SIG-M5 (cell line): ENCODE data around the gene TSPAN17.
"Not testable (repeated sequence)": the region's sequence is repeated elsewhere in the genome, so short reads cannot be mapped to it uniquely, and the experiment has no call there.

Experiments
- DNase-seq: peaks from one replicate; lab custom pipeline; 2025; lab: John Stamatoyannopoulos, UW

TSPAN17 gene

GRCh38 chr5:176680226-176680563, 32.9 kb downstream of the TSPAN17 start:
- DNase-seq = no peak

- no peak for DNase-seq
Observed at GRCh38 chr5:176682016-176682531, 34.8 kb downstream of the TSPAN17 start.

DNA sequence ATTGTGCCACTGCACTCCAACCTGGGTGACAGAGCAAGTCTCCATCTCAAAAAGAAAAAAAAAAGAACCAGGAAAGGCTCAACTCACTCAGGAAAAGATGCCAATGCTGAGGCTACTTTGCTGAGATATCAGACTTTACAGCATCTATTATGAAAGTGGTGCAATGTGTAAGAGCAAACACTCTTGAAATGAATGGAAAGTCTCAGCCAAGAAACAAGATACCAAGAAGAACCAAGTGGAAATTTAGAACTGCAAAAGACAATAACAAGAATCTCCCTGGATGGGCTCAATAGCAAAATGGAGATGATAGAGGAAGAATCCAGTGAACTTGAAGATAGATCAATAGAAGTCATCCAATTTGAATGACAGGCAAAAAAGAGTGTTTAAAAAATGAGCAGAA, 37.7 kb downstream of the TSPAN17 start:
- no peak for DNase-seq

- DNase-seq = no peak
Observed at GRCh38 chr5:176687247-176687646, 40.0 kb downstream of the TSPAN17 start.

DNA sequence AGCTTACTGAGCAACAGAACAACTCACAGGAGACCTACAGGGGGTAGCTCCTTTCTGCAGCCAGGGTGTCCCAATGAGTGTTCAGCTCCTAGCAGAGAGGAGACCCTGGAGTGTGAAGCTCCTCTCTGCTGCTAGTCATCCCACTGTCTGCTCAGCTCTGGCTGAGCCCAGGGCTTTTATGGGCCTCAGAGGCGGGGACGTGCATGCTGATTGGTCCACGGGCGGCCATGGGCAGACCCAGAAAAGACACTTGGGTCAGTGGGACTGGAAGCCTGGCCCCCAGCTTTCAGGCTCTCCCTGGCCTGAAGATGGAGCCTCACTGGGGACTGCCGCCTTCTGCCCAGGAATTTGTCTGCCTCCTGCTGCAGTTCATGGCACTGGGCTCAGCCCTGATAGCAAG, 40.6 kb downstream of the TSPAN17 start:
- DNase-seq = no peak

GRCh38 chr5:176690911-176691310, 43.6 kb downstream of the TSPAN17 start:
- DNase-seq = no peak

- DNase-seq = no peak
Observed at GRCh38 chr5:176691524-176691923, 44.2 kb downstream of the TSPAN17 start.

DNA sequence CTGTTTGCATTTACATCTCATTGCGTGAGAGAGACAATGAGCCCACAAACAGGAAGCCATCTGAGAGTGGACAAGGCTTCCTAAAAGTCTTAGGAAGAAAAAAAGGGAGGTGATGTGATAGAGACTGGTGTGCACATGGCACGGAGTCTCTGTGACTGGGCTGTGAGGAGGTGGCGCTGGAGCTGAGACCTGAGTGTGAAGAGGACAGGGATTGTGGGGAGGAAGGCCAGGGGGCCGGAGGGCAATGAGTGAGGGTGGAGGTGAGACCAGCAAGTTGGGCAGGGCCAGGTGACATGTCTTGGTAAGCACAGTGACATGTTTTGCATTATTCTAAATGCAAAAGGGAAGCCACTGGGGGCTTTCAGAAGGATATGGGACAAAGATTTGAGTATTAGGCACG, 45.0 kb downstream of the TSPAN17 start:
- DNase-seq = no peak

GRCh38 chr5:176692839-176693476, 45.7 kb downstream of the TSPAN17 start:
- DNase-seq = no peak

GRCh38 chr5:176693477-176693851, 46.2 kb downstream of the TSPAN17 start:
- DNase-seq = peak; percentile 28

DNA sequence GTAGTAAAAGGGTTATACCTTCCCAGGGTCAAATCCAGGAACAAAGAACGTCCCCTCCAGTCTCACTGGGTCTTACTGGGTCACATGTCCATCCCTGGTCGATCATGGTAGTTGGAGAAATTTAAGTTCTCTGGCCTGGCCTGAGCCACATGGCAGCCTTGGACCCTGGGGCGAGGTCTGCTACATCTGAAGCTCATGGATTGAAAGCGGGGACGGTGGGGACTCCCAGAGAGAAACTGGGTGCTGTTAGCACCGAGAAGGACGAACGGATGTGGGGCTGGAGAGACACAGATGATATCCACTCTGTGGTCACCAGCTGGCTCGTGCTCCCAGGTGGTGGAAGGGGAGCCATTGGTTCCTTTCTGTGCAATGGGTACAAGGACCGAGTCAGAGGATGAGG, 46.9 kb downstream of the TSPAN17 start:
- DNase-seq = no peak

- no peak for DNase-seq
Observed at GRCh38 chr5:176694631-176695030, 47.3 kb downstream of the TSPAN17 start.

DNA sequence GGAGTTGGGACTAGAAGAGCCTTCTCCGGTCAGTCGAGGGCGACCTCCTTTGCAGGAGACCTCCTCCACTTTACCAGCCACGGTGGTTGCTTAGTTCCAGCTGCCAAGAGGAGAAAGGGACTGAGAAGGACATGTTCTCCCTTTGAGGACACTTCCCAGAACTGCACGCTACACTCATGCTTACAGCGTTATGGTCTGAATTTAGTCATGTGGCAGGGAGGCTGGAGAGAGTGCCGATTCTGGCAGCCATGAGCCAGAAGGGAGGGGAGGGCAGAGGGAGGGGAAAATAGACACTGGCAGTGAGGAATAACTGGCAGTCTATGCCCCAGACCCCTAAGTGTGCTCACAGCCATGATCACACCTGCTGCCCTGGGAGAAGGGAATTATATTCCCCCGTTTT, 47.8 kb downstream of the TSPAN17 start:
- DNase-seq = no peak

- no peak for DNase-seq
Observed at GRCh38 chr5:176697267-176697933, 50.1 kb downstream of the TSPAN17 start.

DNA sequence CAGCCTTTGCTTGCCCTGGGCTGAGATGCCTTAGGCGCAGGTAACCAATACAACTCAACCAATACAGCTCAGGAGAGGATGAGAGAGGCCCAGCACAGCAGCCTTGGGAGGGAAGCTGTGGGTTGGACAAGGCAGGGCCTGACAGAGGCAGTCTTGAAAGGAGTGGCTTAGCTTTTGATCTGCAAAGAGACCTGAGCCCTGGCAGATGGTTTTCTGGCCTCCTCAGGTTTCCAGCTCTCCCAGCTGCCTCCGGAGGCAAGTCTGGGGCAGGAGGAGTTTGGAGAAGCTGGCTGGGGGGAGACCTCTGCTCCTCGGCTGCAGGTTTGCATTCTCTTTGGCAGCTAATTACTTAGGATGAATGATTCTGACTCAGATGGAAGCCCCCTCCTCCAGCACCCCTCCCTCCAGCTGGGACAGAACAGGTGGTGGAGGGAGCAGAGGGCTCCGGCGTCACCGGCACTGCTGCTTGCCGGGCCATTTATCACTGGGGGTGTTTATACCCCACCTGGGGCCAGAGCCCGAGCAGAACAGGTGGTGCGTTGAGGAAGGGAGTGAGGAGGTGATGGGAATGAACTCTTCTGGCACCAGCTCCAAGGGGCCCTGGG, 50.8 kb downstream of the TSPAN17 start:
- no peak for DNase-seq

DNA sequence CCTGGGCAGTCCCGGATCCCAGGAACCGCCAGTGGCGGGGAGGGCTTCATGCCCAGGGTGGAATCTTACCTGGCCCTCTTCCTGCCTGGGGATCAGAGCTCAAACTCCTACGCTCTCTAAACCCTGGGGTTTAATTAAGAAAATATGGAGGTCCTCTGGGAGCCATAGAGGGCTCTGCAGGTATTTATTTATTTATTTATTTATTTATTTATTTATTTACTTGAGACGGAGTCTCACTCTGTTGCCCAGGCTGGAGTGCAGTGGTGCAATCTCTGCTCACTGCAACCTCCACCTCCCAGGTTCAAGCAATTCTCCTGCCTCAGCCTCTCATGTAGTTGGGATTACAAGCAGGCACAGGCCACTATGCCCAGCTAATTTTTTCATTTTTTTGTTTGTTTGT, 52.2 kb downstream of the TSPAN17 start:
- DNase-seq = not testable (repeated sequence)

DNA sequence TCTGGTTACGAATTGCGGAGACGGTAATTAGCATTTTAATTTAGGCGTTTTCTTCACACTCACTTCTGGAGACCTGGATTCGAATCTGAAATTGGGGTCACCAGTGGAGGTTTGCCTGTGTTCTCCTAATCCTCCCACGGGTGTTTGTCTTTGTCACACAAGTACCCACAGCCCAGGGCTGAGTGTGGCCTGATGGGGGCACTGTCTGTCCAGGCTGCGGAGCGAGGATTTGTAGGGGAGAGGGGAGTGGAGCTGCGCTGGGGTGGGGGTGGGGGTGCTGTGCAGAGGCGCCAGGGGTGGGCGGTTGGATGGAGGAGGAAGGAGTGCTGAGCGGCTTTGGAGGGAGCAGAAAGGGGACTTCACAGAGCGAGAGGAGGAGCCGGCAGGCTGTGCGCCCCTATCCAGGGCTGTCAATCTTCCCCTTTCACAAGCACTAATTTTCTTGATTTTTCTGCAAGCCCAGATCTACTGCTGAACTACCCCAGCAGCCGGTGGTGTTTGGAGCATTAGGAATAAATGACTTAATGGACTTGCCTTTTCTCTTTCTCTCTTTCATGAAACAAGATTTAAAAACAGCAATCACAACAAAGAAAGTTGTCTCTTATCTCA, 53.1 kb downstream of the TSPAN17 start:
- DNase-seq = no peak

DNA sequence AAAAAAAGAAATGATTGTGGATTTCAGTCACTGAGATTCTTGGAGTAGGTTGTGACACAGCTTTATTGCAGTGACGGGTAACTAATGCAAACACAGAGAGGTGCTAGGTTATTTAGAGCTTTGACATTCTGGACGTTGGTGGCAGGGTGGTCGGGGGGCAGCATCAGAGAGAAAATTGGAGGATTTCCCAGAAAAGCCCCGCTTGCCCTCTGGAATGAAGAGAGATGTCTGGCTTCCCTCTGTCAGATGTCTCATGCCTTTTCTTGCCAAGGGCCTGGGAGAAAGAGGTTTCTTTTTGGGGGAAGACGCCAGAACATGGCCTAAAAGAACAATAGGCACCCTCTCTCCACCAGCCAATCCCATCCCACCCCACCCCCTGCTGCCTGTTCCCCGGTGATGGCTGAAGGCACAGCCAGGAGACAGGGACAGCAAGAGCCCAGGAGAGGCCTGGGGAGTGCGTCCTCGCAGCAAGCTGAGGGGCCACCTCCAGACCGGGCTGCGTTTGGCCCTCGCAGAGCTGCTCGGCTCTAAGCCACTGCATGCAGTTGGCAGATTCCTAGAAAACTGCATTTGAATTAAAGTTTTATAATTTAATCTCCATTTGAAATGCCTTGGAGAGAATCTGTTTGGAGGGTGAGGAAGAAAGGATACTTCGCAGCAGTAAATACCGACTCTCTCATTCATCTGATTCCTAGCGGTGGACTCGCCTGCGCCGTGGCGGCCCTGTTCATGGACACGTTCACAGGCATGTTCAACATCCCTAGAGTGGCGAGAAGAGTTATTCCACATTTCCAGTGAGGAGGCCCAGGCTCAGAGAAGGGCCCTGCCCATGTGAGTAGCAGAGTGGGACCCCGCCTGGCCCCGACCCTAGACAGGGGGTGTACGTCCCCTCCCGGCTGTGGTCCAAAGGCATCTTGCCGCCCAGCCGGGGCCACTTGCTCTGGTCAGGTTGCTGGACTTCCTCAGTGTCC, 55.7 kb downstream of the TSPAN17 start:
- no peak for DNase-seq

GRCh38 chr5:176703857-176704256, 56.6 kb downstream of the TSPAN17 start:
- DNase-seq = no peak

DNA sequence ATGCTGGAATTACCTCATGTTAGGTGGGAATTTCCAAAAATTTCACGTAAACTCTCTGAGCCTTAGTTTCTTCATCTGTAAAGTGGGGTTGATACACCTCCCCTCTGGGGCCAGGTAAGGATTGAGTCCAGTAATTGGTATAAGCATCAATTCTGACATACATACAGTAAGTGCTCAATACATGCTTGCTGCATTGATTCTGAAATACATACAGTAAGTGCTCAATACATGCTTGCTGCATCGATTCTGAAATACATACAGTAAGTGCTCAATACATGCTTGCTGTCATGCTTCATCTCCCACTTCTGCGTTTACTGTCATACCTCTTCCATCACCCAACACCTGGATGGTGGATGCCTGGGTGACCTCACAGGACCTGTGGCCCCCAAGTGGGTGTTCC, 57.1 kb downstream of the TSPAN17 start:
- DNase-seq = no peak

GRCh38 chr5:176704817-176705216, 57.5 kb downstream of the TSPAN17 start:
- DNase-seq = no peak
